Brain microvascular endothelial cell (primary cell): ENCODE measurements around the gene NOCT.

Source experiments
- DNase-seq: peaks from one replicate; pipeline ENCODE4 v3.0.0-alpha.2; 2020
- H3K27ac ChIP-seq: fragments of 250-450 bp; sonication (Bioruptor Pico); 2 replicates; pipeline ENCODE4 v1.5.1; 2020; ENCODE audit warnings: mild to moderate bottlenecking, moderate library complexity
- H3K27me3 ChIP-seq: fragments of 250-450 bp; sonication (Bioruptor Pico); replicated peaks from 2 replicates; pipeline ENCODE4 v1.5.1; 2020; ENCODE audit warnings: mild to moderate bottlenecking
- H3K36me3 ChIP-seq: fragments of 250-450 bp; sonication (Bioruptor Pico); replicated peaks from 2 replicates; pipeline ENCODE4 v1.5.1; 2020; ENCODE audit warnings: mild to moderate bottlenecking
- H3K4me3 ChIP-seq: 2 replicates; pipeline ENCODE4 v1.5.1; 2011; ENCODE audit warnings: low read depth, mild to moderate bottlenecking, control low read depth, low read length, moderate library complexity
- in situ Hi-C: cut with HindIII; loops from 2 replicates; pipeline ENCODE4 v1.10.0; 2017; ENCODE audit warnings: low sequenced_read_pairs, low pct_ligation_motif_present
- TF ChIP-seq, protein P1 (sequence below): IDR thresholded peaks from 2 replicates; pipeline ENCODE4 v1.5.1; 2011; ENCODE audit warnings: low read depth, mild to moderate bottlenecking, moderate library complexity, low read length, control low read depth, inconsistent platforms; ENCODE audit errors: missing control alignments

Gene NOCT

DNA sequence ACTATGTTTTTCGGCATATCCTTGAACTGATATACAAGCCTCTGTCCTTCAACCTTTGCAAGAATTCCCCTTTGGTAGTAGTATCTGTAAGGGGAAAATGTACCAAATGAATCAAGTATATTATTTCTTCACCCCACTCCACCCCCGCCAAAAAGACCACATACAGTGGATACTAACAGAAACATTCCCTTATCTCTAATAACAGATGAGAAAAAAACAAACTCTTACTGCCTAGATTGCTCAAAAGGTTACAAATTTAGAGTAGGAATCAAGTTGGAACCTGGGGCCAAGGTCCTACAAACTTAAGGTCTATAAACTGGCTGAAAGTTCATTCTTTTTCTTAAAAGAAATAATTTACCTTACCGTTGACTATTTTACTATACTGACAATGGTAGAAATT lies 45.0 kb downstream of the NOCT start:
- peaks cover 44% of the 10 kb centered on the region for H3K36me3 ChIP-seq
- no peak for DNase-seq
- H3K27me3 ChIP-seq, result no peaks in the 10 kb centered on the region
- TF ChIP-seq, protein P1, sequence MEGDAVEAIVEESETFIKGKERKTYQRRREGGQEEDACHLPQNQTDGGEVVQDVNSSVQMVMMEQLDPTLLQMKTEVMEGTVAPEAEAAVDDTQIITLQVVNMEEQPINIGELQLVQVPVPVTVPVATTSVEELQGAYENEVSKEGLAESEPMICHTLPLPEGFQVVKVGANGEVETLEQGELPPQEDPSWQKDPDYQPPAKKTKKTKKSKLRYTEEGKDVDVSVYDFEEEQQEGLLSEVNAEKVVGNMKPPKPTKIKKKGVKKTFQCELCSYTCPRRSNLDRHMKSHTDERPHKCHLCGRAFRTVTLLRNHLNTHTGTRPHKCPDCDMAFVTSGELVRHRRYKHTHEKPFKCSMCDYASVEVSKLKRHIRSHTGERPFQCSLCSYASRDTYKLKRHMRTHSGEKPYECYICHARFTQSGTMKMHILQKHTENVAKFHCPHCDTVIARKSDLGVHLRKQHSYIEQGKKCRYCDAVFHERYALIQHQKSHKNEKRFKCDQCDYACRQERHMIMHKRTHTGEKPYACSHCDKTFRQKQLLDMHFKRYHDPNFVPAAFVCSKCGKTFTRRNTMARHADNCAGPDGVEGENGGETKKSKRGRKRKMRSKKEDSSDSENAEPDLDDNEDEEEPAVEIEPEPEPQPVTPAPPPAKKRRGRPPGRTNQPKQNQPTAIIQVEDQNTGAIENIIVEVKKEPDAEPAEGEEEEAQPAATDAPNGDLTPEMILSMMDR, result no peak
- in situ Hi-C loops, result no loop called here
- H3K27ac ChIP-seq, result no peak overlapping the region
- no peak overlapping the region for H3K4me3 ChIP-seq

DNA sequence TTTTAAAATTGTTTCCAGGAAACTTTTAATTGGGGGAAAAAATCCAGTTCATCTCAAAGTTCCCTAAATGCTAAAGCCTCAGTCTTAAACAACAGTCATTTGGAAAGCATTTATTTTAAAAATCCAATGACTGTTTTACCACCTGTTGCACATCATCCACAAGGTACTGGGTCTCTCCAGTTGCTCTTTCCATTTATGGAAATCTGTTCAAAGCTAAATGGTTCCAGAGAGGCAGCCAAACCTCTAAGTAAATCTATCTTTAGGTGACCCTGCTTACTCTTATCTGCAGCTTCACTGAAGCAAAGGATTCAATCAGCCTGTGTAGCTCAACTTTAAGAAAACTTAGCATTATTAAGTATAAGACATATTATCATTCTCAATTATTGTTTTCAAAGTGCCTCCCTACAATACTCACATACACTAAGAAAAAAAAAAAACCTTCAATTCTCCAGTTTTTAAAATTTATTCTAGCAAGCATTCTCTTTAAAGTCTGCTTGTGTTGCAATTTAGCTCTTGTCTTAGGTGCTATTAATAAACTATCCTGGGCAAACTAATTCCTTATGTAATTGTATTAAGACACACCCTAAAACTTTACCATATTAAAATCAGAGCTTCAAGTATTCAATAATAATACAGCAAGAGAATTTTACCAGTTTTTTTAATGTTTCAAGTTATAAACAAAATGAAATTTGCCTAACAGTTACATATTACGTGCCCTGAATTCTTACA lies 60.6 kb downstream of the NOCT start:
- H3K36me3 ChIP-seq, result peaks cover 8% of the 10 kb centered on the region
- H3K27ac ChIP-seq, result no peak overlapping the region
- no peak for DNase-seq
- in situ Hi-C loops, result no loop called here
- TF ChIP-seq, protein P1, result no peak
- H3K4me3 ChIP-seq, result no peak overlapping the region
- no peaks in the 10 kb centered on the region for H3K27me3 ChIP-seq

DNA sequence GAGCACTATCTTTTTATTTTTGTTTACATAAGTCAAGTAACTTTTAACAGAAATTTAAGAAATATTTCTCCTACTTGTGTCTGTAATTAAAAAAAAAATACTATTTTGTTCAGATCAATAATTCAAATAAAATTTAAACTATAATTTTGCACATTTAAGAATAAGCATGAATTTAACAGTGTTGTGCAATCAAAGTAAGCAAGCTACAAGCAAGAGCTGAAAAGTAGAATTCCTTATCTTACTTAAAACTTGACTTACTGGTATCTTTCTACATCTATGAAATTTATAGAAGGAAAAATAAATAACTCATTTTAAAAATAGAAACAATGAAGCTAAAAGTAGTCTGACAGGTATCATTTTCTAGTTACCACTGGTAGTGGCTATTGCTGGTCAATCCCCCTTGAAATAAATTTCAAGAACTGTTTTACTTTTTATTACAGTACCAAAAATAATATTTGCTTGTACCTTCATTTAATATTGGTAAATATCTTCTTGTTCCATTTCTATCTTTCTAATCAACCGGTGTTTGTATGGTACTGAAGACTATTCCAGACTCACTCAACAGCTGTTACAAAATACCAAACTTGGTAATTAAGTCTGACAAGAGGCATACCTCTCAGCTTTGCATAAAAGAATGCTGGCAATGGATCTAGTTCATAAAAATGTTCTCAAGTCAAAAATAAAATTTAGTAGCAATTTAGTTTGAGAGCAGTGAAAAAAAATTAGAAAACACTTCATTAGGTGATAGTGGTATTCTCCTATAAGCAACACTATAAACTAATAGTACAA lies 62.2 kb downstream of the NOCT start:
- DNase-seq, result no peak
- TF ChIP-seq, protein P1, result no peak
- in situ Hi-C loops, result no loop called here
- Histone ChIP-seq H3K27me3 (no peaks in the 10 kb centered on the region), H3K36me3 (no peaks in the 10 kb centered on the region), H3K27ac (no peak overlapping the region), H3K4me3 (no peak overlapping the region)

DNA sequence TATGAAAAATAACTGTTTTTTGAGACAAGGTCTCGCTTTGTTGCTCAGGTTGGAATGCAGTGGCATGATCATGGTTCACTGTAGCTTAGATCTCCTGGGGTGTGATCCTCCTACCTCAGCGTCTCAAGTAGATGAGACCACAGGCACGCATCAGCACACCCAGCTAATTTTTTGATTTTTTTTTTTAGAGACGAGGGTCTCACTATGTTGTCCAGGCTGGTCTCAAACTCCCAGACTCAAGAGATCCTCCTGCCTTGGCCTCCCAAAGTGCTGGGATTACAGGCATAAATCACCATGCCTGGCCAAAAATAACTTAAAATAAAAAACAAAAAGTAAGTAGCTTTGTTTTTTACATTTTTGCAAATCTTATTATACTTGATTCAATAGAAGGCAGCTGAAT lies 63.3 kb downstream of the NOCT start:
- no peak for DNase-seq
- Histone ChIP-seq H3K27ac (no peak overlapping the region), H3K4me3 (no peak overlapping the region), H3K36me3 (no peaks in the 10 kb centered on the region), H3K27me3 (no peaks in the 10 kb centered on the region)
- TF ChIP-seq, protein P1, result no peak
- in situ Hi-C loops, result no loop called here

DNA sequence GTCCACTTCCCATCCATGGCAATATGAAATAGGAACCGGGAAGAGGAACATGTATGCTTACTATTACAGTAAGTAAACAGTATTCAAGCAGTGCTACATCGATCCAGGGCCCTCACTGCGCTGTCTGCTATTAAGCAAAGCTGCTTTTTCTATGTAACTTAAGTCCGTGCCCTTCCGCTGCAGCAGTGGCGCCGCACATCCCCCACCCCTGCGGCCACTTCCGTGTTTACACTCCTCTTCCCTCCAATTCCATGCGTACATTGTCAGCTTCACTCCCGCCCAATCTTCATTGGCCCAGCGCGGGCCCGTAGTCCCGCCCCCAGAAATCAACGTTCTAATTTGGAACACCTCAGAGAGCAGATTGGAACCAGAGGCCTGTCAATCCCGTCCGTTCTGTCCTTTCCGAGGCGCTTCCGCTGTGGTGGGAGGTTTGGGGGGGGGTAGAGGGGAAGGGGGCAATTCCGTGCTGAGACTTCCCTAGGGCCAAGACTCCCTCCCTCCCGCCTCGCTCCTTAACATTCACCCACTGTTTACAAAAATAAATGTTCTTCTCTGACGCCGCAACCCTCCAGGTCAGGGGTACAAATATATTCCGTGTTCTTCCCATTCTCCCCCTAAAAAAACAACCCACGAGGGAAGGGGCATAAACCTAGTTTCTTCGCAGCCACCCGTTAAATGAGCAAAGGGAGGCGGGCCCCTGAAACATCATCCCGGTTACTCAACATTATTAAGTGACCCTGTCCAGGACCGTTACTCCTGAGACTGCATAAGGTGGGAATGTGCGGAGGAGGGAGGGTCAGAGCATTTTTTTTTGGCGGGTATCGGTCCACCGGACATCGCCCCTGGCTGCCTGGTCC lies 67.4 kb downstream of the NOCT start:
- Histone ChIP-seq H3K36me3 (no peaks in the 10 kb centered on the region), H3K27ac (peak overlapping the region; percentile 70), H3K4me3 (peak overlapping the region; percentile 97), H3K27me3 (no peaks in the 10 kb centered on the region)
- in situ Hi-C loops, result no loop called here
- peak; percentile 98 for DNase-seq
- TF ChIP-seq, protein P1, result no peak
